ENCODE data around the gene SMIM14.

DNA sequence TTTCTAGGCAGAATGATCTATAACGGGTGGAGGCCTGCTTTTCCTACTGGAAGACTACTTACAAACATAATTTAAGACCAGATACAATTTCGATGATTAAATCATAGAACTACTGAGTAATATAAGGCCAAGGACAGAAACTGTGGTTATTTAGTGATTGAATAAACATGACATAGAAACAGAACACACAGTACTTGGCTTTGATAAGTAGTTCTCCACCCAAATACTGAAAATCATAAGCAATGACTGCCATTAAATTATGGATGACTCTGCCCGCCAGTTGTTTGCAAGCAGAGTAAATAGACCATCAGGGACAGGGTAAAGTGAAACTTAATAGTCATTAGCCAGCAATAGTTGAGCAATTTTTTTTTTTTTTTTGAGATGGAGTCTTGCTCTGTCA is 17.2 kb upstream of the SMIM14 start:
- no peak for TF ChIP-seq POLR2A (IDR thresholded peaks at IDR 0.05; ENCODE audit: low read length)
- TF ChIP-seq GATA1 (IDR thresholded peaks at IDR 0.05; ENCODE audit: low read depth, low read length) = no peak
